Endothelial cell of umbilical vein (primary cell): ENCODE measurements around the gene GORASP2. TPM values are rescaled to one million over a fixed set of nuclear protein-coding genes. Genes with fewer than 3 reads are reported as not detected.

ENCODE experiments used
- BruUV-seq: library from RNA; stranded (reverse); fragments of 400-500 nt; replicated peaks from 2 replicates; lab custom pipeline; 2021; lab: Mats Ljungman, UMichigan
- CTCF ChIA-PET: fragments of 300-600, 350-600 bp; sonication (Branson Sonifier 250); formaldehyde crosslinking; loops from one replicate; lab custom pipeline; 2021; ENCODE audit warnings: antibody characterized with exemption, inconsistent platforms; lab: Charles Lee
- POLR2A ChIA-PET: fragments of 300-600, 350-600 bp; sonication (Branson Sonifier 250); formaldehyde crosslinking; loops from one replicate; lab custom pipeline; 2021; ENCODE audit warnings: antibody characterized with exemption, inconsistent platforms; lab: Charles Lee
- DNase-seq: peaks from one replicate; pipeline ENCODE4 v3.0.0-alpha.2; 2011; ENCODE audit warnings: low read depth, low spot score
- FAIRE-seq: peaks from 2 replicates; lab custom pipeline; 2011; peaks lifted over from hg19 to GRCh38; lab: Jason Lieb, UNC
- H2AFZ ChIP-seq: 2 replicates; pipeline ENCODE4 v1.6.0; 2012; ENCODE audit warnings: low read depth, low read length, control low read depth, inconsistent platforms
- H3K27ac ChIP-seq: 2 replicates; pipeline ENCODE4 v1.5.1; 2011; ENCODE audit warnings: low read depth, mild to moderate bottlenecking, control low read depth, low read length, moderate library complexity; ENCODE audit not compliant: insufficient read depth
- H3K27me3 ChIP-seq, 2 experiments: 2 replicates each; pipeline versions ENCODE4 v1.6.0 to v1.6.1; 2011; ENCODE audit warnings: low read length in 2 of 2, mixed read lengths in 1 of 2; ENCODE audit not compliant: control insufficient read depth in 2 of 2, insufficient read depth in 2 of 2
- H3K36me3 ChIP-seq, 2 experiments: 2 replicates in 1 of 2; 3 replicates in 1 of 2; pipeline ENCODE4 v1.5.1; 2011; ENCODE audit warnings: low read length in 2 of 2, mild to moderate bottlenecking in 1 of 2, moderate library complexity in 1 of 2; ENCODE audit not compliant: control insufficient read depth in 2 of 2, insufficient read depth in 2 of 2; ENCODE audit errors: extremely low read depth in 1 of 2
- H3K4me1 ChIP-seq: 3 replicates; pipeline ENCODE4 v1.5.1; 2011; ENCODE audit warnings: mild to moderate bottlenecking, low read length; ENCODE audit not compliant: control insufficient read depth, insufficient read depth; ENCODE audit errors: extremely low read depth
- H3K4me2 ChIP-seq: 2 replicates; pipeline ENCODE4 v1.6.1; 2011; ENCODE audit warnings: low read length, control low read depth, mixed read lengths; ENCODE audit not compliant: insufficient read depth
- H3K4me3 ChIP-seq, 3 experiments: fragments of 200-600 bp in 1 of 3; sonication (generic), shearing (Covaris generic) in 1 of 3; replicated peaks in 1 of 3; 2 replicates each; pipeline ENCODE4 v1.5.1; 2011 to 2016; ENCODE audit warnings: control low read depth in 3 of 3, low read length in 3 of 3, mild to moderate bottlenecking in 2 of 3, inconsistent platforms in 1 of 3, low read depth in 1 of 3, moderate library complexity in 1 of 3; ENCODE audit not compliant: insufficient read depth in 1 of 3
- H3K79me2 ChIP-seq: 2 replicates; pipeline ENCODE4 v1.6.0; 2012; ENCODE audit warnings: low read length, inconsistent platforms; ENCODE audit not compliant: control insufficient read depth, insufficient read depth
- H3K9ac ChIP-seq: replicated peaks from 2 replicates; pipeline ENCODE3; 2011; ENCODE audit warnings: low read length, control low read depth; ENCODE audit not compliant: insufficient read depth; ENCODE audit errors: extremely low read depth
- H3K9me1 ChIP-seq: replicated peaks from 3 replicates; pipeline ENCODE4 v1.6.0; 2011; ENCODE audit warnings: mild to moderate bottlenecking, low read length; ENCODE audit not compliant: control insufficient read depth, insufficient read depth; ENCODE audit errors: extremely low read depth
- H3K9me3 ChIP-seq: replicated peaks from 2 replicates; pipeline ENCODE4 v1.5.1; 2012; ENCODE audit warnings: low read length, inconsistent platforms; ENCODE audit not compliant: control insufficient read depth, insufficient read depth
- H4K20me1 ChIP-seq: replicated peaks from 2 replicates; pipeline ENCODE3; 2011; ENCODE audit warnings: mild to moderate bottlenecking, low read length; ENCODE audit not compliant: control insufficient read depth, insufficient read depth; ENCODE audit errors: extremely low read depth
- EZH2 ChIP-seq: IDR thresholded peaks from 2 replicates; pipeline ENCODE4 v1.6.1; 2012; ENCODE audit warnings: borderline replicate concordance, low read depth, mild to moderate bottlenecking, moderate library complexity, low read length, inconsistent platforms; ENCODE audit not compliant: severe bottlenecking
- FOS ChIP-seq: IDR thresholded peaks from 2 replicates; pipeline ENCODE4 v1.6.1; 2011; ENCODE audit warnings: mild to moderate bottlenecking, low read length, moderate library complexity, borderline replicate concordance; ENCODE audit not compliant: insufficient read depth
- GATA2 ChIP-seq: IDR thresholded peaks from 2 replicates; pipeline ENCODE4 v1.7.0; 2011; ENCODE audit warnings: low read depth, mild to moderate bottlenecking, moderate library complexity, mixed read lengths, low read length; ENCODE audit not compliant: insufficient read length, insufficient read depth
- JUN ChIP-seq: IDR thresholded peaks from 2 replicates; pipeline ENCODE4 v1.6.1; 2011; ENCODE audit warnings: borderline replicate concordance, low read depth; ENCODE audit not compliant: insufficient read length, insufficient read depth
- MYC ChIP-seq: IDR thresholded peaks from one replicate; pipeline ENCODE4 v1.6.1; 2011; ENCODE audit warnings: mild to moderate bottlenecking, low read depth, low read length
- POLR2A ChIP-seq: IDR thresholded peaks from 2 replicates; pipeline ENCODE4 v1.6.1; 2012; ENCODE audit warnings: low read depth, mild to moderate bottlenecking, control low read depth, low read length
- POLR2AphosphoS5 ChIP-seq: IDR thresholded peaks from 2 replicates; pipeline ENCODE4 v1.6.1; 2012; ENCODE audit warnings: low read depth, mild to moderate bottlenecking, control low read depth, low read length, moderate library complexity; ENCODE audit not compliant: insufficient read depth
- dilution Hi-C: fragments of 300-500 bp; cut with MboI; formaldehyde crosslinking; loops from one replicate; pipeline ENCODE4 v1.15.0; 2019; ENCODE audit warnings: low sequenced_read_pairs; ENCODE audit not compliant: extremely low pct_ligation_motif_present
- intact Hi-C: fragments of 100-400 bp; cut with micrococcal nuclease; formaldehyde crosslinking; loops from one replicate; pipeline ENCODE4 v1.10.0; 2022
- polyA plus RNA-seq, 4 experiments: library from polyadenylated mRNA; depleted of rRNA in 3 of 4; stranded (reverse) in 3 of 4; unstranded in 1 of 4; fragments of >200 nt; gene quantifications; 2 replicates each; pipeline versions ENCODE4 v1.2.1 to v1.2.3, GENCODE V29; 2011 to 2012; ENCODE audit warnings: missing spikeins in 1 of 4
- total RNA-seq: library from RNA; stranded (reverse); gene quantifications from 2 replicates; pipeline ENCODE4 v1.2.3, GENCODE V29; 2021
- TF ChIP-seq, protein P1 (sequence below), 2 donors: IDR thresholded peaks; 1 replicate in 1 of 2; 2 replicates in 1 of 2; pipeline ENCODE4 v1.5.1; 2011; ENCODE audit warnings: low read length in 2 of 2, mild to moderate bottlenecking in 2 of 2, moderate library complexity in 2 of 2, control low read depth in 1 of 2, inconsistent platforms in 1 of 2, low read depth in 1 of 2; ENCODE audit not compliant: insufficient read depth in 1 of 2; ENCODE audit errors: extremely low read depth in 1 of 2
- TF ChIP-seq, protein P2 (sequence below): IDR thresholded peaks from 2 replicates; pipeline ENCODE4 v1.6.1; 2011; ENCODE audit not compliant: insufficient read depth, insufficient read length

GORASP2 gene
- total and polyA plus RNA-seq, 2 donors (not counting 3 experiments of a cell fraction or from before 2014, with no cell fraction given), result 104 to 245 TPM

DNA sequence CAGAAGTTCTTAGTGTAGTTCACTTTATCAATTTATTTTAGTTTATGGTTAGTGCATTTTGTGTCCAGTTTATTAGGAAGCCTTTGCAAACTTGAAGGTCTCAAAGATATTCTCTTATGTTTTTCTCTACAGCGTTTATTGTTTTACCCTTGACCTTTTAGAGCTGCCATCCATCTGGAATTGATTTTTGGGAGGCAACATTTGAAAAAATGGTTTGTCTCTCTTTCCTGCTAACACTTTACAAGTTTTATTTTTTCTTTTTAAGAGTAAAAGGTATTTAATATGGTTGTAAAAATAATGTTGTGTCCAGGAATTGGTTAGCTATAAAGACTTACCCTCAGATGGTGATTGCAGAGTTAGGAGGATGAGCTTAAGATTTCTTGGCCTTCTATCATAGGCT, 14.0 kb downstream of the GORASP2 start:
- TF ChIP-seq, protein P1, sequence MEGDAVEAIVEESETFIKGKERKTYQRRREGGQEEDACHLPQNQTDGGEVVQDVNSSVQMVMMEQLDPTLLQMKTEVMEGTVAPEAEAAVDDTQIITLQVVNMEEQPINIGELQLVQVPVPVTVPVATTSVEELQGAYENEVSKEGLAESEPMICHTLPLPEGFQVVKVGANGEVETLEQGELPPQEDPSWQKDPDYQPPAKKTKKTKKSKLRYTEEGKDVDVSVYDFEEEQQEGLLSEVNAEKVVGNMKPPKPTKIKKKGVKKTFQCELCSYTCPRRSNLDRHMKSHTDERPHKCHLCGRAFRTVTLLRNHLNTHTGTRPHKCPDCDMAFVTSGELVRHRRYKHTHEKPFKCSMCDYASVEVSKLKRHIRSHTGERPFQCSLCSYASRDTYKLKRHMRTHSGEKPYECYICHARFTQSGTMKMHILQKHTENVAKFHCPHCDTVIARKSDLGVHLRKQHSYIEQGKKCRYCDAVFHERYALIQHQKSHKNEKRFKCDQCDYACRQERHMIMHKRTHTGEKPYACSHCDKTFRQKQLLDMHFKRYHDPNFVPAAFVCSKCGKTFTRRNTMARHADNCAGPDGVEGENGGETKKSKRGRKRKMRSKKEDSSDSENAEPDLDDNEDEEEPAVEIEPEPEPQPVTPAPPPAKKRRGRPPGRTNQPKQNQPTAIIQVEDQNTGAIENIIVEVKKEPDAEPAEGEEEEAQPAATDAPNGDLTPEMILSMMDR (IDR thresholded peaks at IDR 0.05; ENCODE audit: extremely low read depth in 1 of 2, insufficient read depth in 1 of 2, low read depth in 1 of 2, low read length in 2 of 2), result no peak
- no peak for TF ChIP-seq JUN
- no peak for TF ChIP-seq POLR2AphosphoS5
- no peak for TF ChIP-seq GATA2
- no peak for TF ChIP-seq POLR2A
- no peak for TF ChIP-seq EZH2
- TF ChIP-seq MYC, result no peak
- TF ChIP-seq FOS, result no peak
- TF ChIP-seq, protein P2, sequence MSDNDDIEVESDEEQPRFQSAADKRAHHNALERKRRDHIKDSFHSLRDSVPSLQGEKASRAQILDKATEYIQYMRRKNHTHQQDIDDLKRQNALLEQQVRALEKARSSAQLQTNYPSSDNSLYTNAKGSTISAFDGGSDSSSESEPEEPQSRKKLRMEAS, result no peak
- POLR2A ChIA-PET, result no interaction called here

More for the DNA sequence above, 14.0 kb downstream of the GORASP2 start:
- H3K79me2 ChIP-seq, result peaks cover 99% of the 10 kb centered on the region
- H3K4me3 ChIP-seq, result no peak overlapping the region
- intact Hi-C loops, result no loop called here
- no peaks in the 10 kb centered on the region for H3K27me3 ChIP-seq
- H3K36me3 ChIP-seq, result no peaks in the 10 kb centered on the region
- peaks cover 31% of the 10 kb centered on the region for H4K20me1 ChIP-seq
- no peak overlapping the region for H3K9ac ChIP-seq
- H3K9me3 ChIP-seq, result no peaks in the 10 kb centered on the region
- dilution Hi-C loops, result no loop called here
- no peaks in the 10 kb centered on the region for H3K4me1 ChIP-seq
- FAIRE-seq (no peak), DNase-seq (no peak)
- H3K27ac ChIP-seq, result no peak overlapping the region
- H2AFZ ChIP-seq, result no peak overlapping the region
- H3K9me1 ChIP-seq, result peaks cover 8% of the 10 kb centered on the region
- no TSS peak for BruUV-seq
- H3K4me2 ChIP-seq, result no peak overlapping the region
- CTCF ChIA-PET, result interaction anchor here (0.8 kb wide), 1 partner anchor 14 kb away, joined by 3 read pairs; the partner anchor contains the start of gene GORASP2
